GM18511 (cell line): ENCODE results near the gene TBX1.
A peak's percentile ranks its signal among the peaks of the same experiment; 100 is the strongest.
"Not testable (repeated sequence)": the region's sequence is repeated elsewhere in the genome, so short reads cannot be mapped to it uniquely, and the experiment has no call there.

Experiments
- ATAC-seq: cut with Tn5 transposase; IDR thresholded peaks from one replicate; pipeline ENCODE4 v1.9.1; 2021; ENCODE audit warnings: mild to moderate bottlenecking, moderate library complexity; ENCODE audit not compliant: unreplicated experiment

Gene TBX1

DNA sequence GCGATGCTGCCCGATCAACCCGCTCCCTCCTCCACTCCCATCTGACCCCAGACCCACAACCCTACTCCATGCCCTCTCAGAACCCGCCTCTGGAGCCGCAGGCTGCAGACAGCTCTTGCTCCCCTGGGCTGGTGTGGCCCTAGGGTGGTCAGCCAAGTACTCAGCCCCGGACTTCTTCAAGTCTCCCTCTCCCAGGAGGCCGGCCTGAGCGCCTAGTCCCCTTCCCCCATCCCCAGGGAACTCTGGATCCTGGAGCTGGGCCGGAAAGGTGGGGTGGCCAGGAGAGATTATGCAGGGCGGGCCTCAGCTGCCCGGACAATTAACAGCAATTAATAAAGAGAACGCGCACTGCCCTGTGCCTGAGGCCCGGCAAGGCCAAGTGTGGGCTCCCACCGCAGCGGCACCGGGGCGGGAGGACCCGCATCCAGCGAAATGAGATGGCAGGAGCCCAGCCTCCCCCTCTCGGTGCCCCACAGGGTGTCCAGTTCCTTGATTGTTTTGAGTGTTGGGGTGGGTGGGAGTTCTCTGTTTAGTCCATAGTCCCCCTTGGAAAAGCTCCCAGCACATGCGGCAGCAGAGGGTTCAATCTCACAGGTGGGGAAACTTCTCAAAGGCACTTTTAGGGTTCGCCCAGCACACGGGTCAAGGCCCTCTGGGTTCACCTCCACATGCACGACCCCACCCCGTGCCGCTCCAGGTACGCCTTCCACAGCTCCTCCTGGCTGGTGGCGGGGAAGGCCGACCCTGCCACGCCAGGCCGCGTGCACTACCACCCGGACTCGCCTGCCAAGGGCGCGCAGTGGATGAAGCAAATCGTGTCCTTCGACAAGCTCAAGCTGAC is 3.1 kb downstream of the TBX1 start:
- ATAC-seq: no peak

DNA sequence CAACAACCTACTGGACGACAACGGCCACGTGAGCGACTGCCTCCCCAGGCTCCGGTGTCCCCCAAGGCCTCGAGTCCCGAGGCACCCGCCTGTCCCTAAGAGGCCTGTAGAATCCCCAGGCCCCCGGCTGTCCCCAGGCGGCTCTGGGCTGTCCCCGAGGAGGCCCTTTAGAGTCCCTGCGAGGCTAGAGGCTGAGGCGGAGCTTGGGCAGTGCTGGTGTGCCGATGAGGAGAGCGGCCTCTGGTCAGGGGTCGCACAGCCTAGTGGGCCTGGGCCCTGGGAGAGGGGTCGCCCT is 3.7 kb downstream of the TBX1 start:
- ATAC-seq: no peak

DNA sequence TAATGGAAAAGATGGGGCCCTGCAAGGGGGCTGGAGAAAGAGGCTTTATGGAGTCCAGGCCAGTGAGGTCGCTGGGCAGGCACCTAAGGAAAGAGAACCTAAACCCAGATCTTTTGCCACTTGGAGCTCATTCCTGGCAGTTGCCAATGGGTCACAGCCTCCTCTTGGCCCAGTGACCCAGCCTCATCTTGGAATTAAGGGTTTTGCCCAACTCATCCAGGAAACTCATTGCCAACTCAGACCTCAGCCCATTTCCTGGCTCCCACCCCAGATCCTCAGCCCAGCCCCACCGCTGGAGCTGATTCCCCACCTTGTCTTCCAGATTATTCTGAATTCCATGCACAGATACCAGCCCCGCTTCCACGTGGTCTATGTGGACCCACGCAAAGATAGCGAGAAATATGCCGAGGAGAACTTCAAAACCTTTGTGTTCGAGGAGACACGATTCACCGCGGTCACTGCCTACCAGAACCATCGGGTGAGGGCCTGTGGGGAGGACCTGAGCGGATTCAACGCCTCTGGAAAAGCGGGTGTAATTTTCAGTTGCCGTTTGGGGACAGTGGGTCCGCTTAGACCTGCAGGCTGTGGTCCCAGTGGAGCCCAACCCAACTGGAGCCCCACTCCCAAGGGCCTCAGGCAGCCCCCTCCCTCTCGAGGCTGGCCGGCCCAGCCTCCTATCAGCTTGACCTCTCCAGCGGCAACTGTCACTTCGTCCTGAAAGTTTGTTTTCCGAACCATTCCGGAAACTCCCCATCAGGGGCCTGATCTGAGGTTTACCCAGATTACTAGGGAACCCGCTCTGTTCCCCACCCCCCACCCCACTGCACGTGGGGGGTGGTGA is 4.3 kb downstream of the TBX1 start:
- no peak for ATAC-seq

DNA sequence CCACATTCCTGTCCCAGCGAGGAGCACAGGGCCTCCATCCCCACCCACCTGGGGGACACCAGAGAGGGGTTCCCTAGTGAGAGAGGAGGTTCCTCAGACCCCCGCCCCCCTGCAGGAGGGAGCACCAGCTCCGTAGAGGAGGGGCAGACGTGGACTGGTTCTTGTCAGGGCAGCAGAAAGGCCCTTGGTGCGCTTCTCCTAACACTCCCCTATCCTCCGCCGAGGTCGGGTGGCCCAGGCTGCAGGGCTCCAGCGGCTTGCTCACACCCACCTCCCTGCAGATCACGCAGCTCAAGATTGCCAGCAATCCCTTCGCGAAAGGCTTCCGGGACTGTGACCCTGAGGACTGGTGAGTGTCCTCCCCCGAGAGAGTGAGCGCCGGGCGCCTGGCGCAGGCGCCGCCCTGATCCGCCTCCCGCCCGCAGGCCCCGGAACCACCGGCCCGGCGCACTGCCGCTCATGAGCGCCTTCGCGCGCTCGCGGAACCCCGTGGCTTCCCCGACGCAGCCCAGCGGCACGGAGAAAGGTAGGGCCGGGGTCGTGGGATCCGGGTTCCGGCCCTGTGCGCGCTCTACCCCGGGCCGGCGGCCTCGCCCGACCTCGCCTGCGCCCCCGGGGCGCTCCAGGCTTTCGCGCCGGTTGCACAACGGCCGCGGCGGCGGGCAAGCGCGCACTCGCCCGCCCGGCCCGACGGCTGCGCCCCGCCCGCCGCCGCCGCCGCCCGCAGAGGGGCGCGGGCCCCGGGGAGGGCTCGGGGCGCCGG is 5.1 kb downstream of the TBX1 start:
- ATAC-seq: no peak

DNA sequence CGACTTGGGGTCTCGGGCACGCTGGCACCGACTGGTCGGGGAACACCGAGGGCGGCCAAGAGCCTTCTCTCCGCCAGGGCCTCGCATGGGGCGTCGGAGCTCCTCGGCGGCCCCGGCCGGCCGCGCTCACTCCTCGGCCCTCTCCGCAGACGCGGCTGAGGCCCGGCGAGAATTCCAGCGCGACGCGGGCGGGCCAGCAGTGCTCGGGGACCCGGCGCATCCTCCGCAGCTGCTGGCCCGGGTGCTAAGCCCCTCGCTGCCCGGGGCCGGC is 5.6 kb downstream of the TBX1 start:
- no peak for ATAC-seq

DNA sequence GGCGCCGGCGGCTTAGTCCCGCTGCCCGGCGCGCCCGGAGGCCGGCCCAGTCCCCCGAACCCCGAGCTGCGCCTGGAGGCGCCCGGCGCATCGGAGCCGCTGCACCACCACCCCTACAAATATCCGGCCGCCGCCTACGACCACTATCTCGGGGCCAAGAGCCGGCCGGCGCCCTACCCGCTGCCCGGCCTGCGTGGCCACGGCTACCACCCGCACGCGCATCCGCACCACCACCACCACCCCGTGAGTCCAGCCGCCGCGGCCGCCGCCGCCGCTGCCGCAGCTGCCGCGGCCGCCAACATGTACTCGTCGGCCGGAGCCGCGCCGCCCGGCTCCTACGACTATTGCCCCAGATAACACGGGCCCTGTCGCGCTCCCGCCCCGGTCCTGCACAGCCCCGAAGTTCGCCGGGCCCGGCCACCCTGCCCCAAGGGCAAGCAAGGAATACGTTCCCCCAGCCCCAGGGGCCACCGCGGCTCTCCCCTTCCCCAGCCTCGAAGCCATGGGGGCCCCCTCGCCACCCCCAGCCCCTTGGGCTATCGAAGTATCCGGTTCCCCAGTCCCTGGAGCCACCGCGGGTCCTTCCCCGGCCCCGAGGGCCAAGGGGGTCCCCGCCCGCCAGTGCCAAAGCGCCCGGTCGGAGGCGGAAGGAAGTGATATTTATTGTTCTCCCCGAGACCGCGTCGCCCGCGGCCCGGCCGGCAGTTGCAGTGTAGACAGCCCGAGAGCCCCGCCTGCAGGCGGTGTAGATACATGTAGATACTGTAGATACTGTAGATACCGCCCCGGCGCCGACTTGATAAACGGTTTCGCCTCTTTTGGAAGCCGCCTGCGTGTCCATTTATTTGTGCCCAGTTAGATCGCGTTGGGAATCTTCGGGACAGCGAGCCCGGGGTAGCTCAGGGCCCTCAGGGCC is 6.2 kb downstream of the TBX1 start:
- no peak for ATAC-seq

DNA sequence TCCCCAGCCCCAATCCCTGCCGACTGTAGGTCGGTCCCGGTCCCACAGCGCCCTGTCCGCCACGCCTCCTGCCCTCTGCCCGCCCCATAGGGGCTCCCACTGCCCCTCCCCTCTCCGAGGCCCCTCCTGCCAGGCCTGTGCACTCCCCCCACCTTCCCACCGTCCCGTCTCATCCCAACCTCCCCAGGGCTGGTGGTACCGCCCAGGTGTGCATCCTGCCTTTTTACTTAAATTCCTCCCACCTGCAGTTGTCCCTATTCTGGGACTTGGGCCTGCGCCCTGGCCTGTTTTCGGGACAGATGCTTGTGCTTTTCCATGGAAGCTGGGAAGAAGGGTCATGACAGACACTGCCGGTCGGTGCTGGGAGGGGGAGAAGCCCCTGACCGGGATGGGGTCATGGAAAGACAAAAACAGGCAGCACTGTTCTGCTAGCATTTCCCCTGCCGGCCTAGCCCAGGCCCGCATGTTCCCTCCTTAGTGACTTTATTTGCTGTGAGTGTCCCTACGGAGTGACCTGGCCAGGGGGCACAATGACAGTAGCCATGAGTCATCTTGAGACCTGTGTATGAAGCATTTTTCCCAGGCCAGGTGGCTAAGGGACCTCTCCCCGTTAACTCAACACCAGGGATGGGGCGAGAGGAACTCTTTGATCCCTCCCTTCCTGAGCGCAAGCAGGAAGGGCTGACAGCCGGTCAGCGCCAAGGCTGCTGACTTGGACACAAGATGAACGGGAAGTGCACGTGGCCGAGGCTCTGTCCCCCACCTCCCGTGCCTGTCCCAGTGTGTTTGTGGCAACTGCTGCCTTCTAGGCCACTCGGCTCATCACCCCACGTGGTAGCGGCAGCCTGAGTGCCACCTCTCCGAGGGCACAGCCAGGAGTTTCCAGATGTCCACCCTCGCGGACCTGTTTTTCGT is 7.1 kb downstream of the TBX1 start:
- ATAC-seq: no peak

DNA sequence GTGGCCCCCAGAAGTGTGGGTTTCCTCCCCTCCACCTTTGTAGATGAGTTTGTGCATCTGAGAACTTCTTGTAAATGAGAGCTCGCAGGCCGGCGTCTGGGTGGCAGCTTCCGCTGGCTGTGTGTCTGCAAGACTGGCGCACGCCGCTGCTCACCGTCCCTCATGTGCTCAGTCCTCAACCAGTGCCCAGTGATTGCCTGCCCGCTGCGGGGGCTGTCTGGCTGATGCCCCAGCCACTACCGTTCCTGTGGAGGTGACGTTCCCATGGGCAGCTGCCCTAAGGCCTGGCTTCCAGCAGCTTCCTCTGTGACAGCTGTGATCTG is 8.8 kb downstream of the TBX1 start:
- no peak for ATAC-seq

DNA sequence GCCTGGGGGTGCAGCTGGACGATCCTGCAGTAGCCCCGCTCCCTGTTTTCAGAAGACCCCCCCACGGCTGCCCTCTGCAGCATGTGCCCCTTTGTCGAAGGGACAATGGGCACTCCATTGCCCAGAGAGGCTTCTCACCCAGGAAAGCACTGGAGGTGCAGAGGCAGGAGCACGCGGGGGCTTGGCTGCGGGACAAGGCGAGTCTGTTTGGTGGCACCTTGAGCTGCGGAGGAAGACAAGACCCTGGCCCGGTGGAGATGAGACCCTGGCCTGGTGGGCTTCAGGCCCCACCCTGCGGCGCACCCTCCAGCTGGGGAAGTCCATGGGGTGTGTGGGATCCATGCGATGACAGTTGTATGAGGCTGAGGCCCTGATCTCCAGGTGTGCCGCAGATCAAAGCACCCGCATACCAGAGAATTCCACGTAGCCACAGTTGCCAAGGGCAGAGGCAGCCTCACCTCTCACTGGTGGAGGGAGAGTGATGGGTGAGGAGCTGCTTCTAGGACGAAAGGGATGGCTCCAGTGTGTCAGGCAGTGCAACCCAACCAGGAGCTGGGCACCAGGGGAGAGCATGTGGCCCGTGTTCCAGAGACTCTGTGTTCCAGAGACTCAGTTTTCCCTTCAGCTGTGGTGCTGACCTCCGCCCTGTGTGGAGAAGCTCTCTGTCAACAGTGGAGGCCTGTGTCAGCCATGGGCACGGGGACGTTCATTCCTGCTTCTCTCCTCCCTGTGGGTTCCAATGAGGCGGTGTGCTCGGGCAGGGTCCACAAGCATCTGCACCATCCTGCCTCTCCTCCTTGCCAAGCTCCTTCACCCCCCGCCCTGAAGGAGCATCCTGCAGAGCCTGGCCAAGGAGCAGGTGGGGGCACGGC is 10.0 kb downstream of the TBX1 start:
- no peak for ATAC-seq

DNA sequence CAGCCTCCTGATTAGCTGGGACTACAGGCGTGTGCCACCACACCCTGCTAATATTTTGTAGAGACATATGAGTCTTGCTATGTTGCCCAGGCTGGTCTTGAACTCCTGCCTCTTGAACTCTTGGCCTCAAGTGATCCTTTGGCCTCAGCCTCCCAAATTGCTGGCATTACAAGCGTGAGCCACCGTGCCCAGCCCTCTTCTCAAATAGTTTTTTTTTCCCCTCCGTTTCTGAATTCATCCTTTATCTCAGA is 11.8 kb downstream of the TBX1 start:
- ATAC-seq: no peak

DNA sequence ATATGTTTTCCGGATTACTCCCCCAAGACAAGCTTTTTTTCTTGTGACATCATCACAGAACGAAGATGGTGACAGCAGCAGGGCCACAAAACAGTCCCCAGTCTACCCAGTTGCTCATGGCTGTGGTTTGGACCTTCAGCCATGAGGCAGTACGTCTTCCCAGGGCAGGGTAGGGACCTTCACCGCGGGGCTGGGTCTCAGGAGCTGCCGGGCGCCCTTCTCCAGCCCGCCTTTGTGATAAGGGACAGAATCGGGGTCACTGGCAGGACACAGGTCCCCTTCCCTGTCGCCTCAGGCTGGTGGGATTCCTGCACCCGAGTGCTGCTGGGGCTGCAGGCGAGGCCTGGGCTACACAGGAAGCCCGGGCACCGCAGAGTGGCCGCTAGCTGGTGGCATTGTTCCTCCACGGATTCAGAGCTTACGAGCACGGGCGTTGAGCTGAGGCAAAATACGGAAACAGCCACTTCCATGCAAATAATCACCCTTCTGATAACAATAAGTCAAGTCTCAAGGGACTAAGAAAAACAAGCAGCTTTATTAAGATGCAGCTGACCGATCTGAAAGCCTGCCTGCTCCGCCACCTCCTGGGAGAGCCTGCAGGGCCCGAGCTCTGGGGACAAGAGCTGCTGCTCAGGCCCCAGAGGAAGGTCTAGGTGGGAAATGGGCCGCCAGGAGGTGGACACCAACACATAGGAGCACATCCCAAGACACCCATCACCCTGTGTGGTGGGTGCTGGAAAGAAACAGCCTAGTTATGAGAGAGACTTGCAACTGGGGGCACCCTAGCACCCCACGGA is 12.3 kb downstream of the TBX1 start:
- peak; percentile 74 for ATAC-seq

DNA sequence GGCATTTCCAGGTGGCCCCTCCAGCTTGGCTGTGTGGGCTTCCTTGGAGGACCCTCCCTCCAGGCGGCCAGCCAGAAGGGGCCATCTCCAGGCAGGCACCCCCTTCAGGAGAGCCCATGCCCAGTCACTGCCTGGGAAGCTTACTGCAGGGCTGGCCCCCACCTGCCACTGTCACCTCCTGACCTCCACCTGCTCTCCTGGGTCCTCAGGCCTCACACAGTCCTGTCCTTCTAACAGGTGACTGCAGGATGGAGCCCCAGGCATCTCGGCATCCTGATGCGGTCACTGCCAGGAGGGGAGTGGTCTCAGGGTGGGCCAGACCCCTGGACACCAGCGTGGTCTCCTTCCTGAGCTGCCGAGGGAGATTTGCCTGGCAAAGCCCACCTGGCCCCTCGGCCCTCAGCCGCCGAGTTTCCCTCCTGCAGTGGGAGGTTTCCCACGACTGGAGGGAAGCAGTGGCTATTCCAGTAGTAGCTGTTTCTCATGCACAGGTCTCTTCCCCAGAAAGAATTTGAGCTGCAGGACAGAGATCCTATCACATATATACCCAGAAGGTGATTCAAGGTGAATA is 13.0 kb downstream of the TBX1 start:
- no peak for ATAC-seq

DNA sequence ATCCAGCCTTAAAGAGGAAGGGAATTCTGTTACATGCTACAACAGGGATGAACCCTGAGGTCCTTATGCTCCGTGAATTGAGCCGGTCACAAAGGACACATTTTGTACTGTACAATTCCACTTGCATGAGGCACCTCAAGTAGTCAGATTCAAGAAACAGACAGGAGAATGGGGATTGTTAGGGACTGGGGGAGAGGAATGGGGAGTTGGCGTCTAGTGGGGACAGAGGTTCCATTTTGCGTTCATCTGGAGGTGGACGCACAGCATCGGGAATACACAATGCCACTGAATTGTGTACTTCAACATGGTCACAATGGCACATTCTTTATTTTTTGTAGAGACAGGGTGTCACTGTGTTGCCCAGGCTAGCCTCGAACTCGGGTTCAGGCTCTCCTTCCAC is 14.1 kb downstream of the TBX1 start:
- ATAC-seq: no peak

DNA sequence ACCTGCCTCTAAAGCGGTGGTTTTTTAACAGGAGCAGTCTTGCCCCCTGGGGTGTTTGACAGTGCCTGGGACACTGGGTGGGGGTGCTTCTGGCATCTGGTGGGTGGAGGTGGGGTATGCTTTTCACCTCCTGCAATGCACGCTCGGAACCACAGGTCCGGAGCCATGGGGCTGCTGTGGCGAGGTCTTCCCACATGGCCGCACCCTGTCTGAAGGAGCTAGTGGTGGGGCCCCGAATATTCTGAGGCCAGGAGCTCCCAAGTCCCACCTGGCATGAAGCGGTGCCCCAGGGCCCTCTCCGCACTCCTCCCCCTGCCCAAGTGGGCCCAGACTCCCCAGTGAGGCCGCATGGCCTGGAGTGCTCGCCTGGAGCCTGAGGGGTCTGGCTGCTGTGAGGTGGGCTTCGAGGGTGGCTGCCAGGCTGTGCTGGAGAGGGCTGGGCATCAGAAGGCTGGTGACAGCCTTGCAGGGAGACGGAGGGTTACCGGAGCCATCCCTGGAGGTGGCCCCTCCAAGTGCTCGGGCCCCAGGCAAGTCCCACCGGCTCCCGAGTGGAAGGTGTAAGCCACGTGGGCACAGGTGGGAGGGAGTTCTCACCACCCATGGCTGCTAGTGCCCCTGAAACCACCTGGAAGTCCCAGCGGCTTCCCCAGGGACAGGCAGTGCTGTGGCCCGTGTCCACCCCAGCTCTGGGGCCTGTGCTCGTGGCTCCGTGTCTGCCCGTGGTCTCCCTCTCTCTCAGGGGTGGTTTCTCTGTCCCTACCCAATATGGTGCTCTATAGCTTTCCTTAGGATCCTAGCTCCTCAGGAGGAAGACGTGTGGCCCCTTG is 15.1 kb downstream of the TBX1 start:
- ATAC-seq: no peak

DNA sequence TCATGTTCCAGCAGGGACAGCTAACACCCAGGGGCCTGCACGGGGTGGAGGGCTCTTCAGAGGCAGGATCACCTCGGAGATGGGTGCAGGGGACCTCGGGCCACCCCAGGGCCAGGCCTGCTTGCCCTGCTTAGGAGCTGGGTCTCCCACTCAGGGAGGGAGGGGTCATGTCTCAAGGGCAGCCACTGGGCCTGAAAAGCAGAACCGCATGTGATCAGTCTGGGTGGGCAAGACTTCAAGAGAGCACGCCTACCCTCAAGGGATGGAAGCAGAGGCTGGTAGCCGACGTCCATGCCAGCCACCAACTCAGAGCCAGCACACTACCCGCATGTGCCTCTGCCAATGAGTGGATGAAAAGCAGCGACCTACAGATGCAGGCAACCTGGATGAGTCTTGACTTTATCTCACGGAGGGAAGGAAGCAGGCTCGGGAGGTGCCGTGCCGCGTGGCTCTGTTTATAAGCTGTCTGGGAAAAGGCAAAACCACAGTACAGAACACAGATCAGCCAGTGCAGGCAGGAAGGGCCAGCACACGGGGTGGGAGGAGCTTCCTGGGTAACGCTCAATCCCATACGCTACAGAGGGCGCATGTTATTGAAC is 16.0 kb downstream of the TBX1 start:
- no peak for ATAC-seq

DNA sequence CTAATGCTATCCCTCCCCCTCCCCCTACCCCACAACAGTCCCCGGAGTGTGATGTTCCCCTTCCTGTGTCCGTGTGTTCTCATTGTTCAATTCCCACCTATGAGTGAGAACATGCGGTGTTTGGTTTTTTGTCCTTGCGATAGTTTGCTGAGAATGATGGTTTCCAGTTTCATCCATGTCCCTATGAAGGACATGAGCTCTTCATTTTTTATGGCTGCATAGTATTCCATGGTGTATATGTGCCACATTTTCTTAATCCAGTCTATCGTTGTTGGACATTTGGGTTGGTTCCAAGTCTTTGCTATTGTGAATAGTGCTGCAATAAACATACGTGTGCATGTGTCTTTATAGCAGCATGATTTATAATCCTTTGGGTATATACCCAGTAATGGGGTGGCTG is 16.6 kb downstream of the TBX1 start:
- ATAC-seq: not testable (repeated sequence)

DNA sequence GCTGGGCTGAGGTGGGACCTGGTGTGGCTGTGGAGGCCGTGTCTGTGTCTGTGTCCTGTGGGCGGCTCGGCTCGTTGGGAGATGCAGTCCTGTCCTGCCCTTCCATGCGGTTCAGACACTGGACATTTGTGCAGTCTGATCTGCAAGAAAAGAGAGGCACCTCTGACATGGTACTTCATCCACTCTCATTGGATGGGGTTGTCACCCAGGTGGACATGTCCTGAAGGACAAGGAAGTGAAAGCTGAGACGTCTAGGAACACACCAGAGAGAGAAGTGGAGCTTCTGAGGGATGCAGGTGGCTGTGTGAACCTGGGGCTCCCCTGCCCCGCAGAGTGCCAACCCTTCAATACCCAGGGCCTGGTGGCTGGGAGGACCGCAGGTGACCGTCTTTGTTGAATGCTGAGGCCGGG is 18.4 kb downstream of the TBX1 start:
- no peak for ATAC-seq
